ENCODE measurements around the gene PDE10A.

The PDE10A gene

DNA sequence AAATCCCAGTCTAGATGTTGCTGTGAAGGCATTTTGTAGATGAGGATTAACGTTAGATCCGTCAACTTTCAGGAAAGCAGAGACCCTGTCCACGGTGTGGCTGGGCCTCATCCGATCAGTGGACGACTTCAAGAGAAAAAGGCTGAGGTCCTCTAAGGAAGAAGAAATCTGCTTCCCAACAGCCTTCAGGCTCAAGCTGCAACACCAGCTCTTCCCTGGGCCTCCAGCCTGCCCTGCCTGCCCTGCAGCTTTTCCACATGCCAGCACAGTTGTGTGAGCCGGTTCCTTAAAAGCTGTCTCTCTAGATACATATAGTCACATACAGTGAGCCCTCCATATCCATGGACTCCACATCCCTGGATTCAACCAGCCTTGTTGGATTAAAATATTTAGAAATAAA, 14.1 kb upstream of the PDE10A start:
- no peak for DNase-seq

DNA sequence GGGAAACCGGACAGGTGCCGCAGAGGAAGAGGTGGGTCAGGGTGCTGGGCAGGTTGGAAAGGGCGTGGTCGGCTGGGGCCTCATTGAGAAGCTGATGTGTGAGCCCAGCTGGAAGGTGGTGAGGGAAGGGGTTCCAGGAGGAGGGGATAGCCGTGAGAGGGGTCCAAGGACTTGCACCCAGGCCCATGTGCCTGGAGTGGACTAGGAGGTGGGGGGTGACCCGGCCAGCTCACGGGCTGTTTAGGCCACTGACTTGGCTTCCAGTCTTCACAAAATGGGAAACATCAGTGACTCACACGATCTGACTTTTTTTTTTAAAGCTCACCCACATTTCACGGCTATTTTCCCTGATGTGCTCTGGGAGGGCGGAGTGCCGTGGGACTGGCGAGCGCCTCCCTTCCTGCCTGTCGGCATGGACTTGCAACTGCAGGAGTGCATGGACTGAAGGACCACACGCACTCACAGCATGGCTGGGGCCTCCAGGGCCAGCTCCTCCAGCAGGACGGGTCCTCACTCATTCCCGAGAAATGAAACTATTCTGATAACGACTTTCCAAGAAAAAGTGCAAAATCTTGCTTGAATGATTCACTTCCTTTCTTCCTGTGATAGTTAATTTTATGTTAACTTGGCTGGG, 13.5 kb upstream of the PDE10A start:
- no peak for DNase-seq

DNA sequence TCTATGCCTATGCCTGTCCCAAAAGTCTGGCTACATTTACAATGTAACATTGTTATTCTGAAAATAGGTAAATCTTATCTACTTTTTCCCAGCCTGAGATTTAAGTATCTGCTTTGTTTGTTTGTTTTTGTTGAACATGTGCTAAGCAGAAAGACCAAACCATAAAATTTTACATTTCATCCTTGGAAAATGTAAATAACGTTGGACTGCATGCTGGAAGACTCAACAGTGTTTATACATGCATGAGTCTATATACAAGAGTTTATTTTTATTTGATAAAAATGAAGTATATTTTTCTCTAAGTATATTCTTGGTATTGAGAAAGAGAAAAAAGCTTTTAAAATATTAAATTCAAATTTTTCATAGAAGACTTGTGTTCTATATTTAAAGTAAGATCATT, 12.1 kb upstream of the PDE10A start:
- no peak for DNase-seq

DNA sequence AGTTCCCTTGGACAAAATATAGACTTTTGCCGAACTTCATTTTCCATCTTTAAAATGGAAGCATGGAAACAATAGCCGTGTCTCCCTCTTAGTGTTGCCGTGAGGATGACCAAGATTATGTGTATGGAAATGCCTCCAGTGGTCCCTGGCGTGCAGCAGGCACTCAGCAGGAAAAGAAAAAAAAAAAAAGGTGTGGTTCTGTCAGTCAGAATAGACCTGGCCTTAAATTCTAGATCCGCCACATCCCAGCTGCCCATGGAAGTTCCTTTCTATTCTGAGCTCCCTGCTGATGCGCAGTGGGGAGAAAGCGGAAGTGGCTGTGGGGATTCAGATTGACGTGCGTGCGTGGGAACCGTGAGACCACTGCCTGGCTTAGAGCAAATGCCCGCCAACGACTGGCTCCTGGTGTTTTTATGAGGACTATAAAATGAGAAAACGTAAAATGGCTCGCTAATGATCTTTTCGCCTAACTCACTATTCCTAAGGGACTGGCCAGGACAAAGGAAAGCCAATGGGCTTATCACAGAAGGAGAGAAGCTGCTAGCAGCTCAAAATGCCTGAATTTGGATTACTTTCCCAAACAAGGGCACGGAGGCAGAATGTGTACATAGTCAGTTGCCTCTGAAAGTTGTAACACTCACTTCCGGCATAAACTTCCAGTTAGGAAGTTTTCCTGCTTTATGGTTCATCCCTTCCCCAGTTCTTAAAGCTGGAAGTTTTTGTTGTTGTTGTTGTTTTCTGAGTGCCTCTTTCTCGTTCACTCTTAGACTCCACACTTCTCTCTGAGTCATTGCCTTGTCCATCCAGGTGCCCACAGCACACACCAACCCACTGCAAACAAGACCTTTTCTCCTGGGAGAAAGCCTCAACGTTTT, 11.4 kb upstream of the PDE10A start:
- DNase-seq = no peak

DNA sequence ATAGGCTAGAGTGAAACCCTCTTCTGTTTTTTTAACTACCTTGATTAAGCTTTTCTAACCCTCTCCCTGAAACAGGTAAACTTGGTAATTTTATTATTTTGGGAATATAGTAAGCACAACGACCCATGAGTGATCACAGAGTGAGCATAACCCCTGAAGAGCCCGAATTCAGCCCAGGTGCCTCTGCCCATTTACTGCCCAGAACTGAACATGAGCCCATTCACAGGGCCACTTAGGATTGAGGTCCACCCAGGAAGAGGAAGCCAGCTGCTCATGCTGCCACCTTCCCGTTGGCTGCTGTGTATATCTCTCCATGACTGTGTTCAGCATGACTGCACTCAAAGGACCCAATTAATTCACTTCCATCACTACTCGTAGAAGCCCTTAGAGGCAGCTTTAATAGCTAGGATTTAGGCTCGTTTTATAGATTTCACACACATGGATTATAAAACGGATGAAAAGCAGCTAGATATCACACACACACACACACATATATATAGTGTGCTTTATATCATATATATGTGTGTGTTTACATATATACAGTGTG, 8.3 kb upstream of the PDE10A start:
- no peak for DNase-seq

DNA sequence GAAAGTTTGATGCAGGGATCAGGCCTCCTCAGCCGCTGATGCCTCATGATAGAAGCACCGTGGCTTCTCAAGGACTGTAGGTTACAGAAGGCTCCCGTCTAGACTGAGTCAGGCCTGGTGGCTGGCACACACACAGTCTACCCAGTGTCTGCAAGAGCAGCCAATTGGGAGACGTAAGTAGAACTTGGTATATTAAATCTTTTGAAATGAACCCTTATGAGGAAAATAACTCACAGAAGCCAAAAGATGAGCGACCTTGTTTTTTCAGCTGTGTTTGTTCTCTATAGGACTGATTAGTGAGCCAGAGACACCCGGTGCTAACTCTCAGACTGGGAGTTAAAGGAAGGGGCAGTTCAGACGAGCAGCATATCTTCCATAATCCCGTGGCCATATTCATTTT, 5.9 kb upstream of the PDE10A start:
- DNase-seq = no peak

DNA sequence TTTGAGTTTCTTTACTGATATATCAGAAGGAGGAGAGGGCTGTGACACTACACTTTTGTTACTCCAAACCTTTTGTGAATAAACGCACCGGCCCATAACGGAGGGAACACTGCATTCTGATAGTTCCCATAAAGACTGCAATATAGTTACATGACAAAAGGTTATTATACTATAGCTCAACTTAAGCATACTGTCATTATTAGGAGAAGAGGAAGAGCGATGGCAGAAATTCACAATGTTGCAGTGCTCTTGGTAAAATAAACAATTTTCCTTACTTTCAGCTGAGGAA, 2.3 kb upstream of the PDE10A start:
- no peak for DNase-seq

DNA sequence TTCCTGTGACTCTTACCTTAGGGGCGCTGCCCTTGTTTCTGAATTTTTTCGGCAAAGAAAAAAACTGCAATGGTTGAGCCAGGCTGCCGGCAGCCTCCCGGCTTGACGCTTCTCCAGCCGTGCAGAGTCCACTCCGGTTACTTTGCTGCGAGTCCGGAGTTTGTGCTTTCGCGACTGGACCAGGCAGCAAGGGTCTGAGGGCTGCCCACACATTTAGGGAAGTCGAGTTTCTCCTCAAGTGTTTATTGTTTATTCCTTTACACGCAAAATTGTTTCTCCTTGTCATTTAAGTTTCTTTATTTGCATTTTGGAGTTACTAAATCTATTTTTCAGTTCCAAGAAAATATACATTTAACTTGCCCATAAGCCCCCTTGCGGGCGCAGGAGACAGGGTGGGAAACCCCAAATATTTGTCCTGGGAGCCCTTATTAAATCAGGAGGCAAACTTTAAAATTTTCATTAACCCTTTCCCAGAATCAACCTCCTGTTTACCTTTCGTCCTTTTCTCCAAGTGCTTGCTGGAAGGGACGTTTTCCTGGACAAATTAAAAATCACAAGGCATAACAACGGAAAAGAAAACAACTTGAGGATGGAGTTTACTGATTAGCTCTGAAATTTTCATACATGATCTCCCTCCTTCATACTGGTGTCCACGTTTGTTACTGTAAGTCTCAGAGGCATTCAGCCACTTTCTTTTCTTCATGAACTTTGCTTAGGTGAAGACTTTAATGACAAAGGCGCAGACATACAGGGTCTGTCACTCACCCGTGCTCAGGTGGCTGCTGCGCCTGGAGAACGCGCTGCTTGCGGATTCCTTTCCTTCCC, 1.7 kb upstream of the PDE10A start:
- DNase-seq = no peak

DNA sequence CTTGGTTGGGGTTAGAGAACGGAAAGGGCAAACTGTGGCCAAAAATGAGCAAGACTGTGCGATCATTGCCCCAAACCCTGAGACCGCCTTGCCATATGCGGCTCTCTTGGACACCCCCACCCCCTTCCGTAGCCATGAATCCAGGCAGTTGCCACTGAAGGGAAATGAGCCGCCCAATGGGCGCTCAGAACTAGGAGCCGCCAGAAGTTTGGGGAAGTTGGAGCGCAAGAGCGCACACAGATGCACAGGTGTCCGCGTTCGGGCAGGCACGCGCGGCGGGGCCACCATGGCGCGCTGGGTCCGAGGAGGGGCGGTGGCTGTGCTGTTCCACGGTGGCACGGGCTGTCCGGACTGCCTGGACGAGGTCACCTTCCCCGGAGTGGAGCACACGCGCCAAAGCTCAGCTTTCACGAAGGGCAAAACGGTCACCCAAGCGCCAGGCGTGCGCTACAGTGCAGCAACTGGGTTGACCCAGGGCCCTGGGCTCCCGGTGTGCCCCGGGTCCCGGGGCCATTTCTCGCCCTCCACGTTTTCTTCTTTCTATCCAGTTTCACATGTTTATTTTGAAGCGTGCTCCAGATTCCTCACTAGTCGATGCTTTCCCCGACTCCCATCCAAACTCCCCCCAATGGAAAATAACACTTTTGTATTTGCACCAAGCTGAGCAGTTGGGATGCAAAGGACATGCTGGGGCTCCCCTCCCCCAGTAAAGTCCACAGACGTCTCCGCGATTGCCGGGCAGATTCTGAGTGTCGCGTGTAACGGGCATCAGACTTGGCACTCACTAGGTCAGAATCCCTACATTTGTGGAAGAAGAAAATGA, 906 bp upstream of the PDE10A start:
- DNase-seq = no peak

DNA sequence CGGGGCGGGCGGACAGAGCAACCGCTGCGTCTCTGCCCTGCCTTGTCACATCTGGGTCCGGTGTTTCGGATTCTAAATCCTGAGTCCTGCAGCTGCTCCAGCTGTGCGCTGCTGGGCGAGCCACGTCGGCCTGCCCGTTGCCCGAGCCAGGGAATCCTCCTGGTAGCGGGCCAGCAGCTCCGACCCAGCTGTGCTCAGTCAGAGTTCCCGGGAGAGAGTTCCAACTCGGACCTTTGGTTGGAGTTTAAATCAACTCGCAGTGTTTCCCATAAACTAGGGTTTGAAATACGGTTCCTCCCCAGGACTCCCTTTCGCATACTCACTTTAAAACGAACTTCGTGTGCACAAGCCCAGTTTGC, 315 bp upstream of the PDE10A start:
- peak in 1 of 2 donors; percentile 18 for DNase-seq

DNA sequence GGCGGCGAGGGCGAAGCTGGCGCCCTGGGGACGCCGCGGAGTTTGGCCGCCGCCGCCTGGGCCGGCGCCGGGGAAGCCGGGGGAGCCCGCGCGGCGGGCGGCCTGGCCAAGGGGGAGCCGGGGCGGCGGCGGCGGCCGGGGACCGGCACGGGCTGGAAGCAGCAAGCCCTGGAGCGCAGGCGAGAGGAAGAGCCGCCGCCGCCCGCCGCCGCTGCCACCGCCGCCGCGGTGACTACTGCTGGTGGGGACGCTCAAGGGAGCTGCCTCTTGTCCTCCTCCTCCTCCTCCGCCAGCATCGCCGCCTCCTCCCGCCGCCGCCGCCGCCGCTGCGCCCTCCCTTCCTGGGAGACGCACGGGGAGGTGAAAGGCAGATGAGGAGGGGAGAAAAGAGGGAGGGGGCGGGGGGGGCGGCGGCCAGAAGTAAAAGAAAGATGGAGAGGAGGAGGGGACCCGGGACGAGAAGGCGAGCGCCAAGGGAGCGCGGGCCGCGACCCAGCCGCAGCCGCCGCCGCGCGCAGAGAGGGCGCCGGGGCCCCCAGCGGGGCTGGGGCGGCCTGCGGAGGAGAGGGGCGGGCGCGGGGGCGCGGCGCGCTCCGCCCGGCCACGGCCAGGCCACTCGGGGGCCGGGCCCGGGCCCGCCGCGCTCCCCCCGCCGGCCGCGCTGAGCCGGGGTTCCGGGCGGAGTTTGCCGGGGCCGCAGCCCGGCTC, 846 bp downstream of the PDE10A start:
- DNase-seq = no peak

DNA sequence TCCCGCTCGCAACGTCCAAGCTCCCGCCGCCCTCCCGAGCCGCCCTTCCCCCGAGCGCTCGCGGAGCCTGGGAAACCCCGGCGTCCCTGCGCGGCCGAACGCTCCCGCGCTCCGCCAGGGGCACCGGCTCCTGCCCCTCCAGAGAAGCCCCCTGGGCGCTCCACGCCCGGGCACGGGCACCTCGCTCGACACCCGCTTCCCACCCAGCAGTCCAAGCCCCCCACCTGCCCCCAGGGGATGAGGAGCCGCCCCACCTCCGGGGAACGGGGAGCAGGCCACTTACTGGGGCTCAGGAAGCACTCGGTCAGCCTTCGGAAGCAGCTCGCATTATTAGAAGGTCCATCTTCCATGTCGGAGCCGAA, 1.4 kb downstream of the PDE10A start:
- DNase-seq = no peak

DNA sequence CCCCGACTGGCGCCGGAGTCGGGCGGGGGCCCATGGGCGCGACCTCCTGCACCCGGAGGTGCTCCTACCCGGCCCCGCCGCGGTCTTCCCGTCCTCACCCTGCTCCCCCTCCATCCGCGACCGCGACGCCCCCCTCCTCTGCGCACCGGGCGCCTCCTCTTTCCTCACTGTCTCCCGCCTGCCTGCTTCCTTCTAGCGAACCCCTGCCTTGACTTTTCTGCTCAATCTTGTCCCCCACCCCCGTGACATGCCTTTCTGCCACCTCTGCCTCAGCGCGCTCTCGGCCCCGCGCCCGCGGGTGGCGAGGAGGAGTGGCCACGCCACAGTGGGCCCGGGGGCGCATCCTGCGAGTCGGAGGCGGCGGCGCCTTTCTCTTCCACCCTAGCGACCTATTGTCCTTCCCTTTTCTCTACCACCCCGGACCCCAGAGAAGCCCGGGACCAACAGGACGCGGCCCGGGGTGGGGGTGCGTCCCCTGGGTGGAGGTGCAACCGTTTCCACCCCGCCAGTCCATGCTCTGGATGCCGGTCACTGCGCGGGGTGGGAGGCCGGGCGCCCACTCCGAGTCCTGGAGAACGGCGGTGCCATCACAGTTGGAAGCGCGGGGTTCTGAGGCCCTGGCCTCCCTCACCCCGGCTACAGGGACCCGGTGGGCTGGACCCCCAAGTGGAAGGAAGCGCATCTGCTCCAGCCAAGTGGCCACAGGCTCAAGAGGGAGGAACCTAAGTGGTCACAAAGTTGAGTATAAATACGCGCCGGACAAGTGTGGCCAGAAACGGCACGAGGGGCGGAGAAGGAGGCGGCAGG, 2.0 kb downstream of the PDE10A start:
- DNase-seq = no peak

DNA sequence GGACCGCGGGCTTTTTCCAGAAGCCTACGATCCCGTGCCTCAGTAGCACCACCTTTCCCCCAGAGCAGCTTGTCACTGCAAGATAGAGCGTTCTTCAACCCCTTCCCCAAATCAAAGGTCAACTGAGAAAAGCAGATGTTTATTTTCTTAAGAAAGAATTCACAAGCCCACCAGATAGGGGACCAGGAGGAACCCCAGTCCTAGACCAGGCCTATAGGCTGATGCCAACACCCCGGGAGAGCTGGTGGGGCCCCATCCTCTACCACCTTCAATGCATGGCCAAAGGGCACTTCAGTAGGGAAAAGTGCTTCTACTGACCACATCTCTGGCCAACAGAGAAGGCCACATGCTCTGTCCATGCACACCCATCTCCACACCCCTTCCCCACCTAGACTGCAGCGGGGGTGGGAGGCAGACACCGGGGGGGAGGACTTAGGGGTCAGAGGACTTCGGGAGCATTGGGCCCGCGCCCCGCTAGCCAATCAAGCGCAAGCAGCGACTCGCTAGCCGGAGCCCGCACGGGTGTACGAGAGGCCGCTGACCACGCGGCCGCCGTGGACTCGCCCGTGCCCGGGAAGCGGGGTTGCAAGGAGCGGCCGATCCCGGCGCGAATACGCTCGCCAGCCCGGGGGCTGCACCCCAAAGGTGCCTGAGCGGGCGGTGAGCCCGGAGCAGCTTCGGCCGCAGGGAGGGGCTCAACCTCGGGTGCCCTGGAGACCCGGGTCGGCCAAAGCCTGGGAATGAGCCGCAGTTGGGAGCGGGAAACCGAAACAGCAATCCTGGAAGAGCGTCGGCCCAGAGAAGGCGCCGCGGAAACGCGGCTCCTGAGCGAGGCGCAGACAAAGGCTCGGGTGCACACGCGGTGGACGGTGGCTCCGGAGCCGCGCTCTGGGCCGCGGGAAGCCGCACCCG, 2.8 kb downstream of the PDE10A start:
- no peak for DNase-seq

DNA sequence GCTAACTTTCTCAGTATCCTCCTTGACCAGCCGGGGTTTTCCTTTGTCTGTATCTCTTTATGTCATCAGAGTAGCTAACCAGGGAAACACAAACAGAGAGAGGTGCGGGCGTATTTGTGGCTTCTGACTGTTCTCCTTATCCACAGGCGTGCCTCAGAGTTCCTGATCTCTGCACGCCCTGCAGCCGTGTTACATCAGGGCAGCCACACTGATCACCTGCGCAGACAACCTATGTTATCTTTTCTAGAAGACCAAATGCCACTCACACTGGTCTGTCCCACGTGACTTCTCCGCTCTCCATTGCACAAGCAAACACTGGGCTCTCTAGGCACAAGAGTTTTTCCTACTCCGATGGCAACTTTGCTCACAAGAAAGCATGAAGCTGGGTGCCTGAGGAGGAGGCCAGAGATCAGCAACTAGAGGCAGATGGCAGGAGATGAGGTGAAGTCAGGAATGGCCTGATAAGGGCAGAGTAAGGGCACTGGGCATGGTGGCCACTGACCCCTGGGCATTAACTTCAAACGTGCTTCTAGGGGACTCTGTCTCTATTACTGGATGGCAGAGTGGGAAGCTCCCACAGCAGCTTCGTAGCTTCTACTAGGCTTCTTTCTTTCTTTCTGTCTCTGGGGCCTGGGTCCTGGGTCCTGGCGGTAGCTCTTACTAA, 4.5 kb downstream of the PDE10A start:
- no peak for DNase-seq

DNA sequence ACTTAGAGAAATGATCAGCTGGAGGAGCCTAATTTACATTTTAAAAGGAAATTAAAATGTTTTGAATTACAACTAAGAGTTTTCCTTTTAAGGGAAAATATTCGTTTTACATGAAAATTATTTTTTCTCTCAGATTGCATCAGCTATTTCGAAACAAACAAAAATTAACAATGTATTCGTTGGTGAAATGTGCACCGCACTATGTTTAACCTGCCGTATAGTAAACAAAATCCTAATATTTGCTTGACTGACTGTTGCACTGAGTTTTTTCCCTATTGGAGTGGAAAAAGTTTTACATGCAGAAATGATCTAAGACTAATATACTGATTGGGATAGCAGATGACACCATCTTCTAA, 5.7 kb downstream of the PDE10A start:
- DNase-seq = no peak

DNA sequence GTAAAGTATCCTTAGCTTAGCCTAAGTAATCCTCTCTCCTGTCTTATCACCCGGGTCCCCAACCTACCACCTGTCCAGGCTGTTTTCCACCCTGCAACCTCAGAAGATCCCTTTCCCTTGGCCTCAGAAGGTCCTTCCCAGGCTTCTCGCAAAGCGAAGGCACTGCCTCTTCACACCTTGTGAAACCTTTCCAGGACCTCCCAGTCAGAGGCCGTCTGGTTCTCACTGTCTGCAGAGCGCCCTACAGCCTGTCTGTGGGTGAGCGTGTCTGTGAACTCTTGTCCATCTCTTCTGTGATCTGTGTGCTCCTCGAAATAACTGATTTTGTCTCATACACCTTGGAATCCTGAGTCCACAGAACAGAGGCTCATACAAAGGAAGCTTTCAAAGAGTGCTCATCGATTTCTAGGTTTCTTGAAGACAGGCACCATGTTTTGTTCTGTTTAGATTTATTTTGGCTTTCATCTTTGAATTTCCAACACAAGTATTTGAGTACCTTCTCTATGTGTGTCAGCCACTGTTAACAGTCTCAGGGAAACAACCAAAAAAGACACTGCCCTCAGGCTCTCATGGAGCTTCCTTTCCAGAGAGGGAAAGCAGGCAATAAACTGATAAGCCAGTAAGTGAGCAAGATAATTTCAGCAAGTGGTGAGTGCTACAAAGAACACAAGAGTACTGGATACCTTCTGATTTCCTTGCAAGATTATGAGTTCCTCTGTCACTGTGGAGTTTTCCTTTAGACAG, 6.3 kb downstream of the PDE10A start:
- no peak for DNase-seq

DNA sequence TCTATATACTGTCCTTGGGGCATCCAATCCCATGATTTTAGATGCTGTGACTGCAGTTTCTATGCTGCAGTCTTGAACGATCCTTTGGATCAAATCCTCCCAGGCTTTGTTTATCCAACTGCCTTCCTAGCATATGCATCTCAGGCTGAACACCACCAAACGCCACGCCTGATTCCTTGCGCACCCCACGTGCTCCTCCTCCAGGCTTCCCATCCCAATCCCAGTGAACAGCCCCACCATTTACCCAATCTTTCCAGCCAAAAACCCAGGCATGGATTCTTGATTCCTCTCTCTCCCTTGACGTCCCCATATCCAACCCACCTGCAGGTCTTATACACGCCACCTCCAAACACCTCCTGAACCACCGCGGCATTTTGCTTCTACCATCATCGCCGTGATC, 7.8 kb downstream of the PDE10A start:
- DNase-seq = no peak

DNA sequence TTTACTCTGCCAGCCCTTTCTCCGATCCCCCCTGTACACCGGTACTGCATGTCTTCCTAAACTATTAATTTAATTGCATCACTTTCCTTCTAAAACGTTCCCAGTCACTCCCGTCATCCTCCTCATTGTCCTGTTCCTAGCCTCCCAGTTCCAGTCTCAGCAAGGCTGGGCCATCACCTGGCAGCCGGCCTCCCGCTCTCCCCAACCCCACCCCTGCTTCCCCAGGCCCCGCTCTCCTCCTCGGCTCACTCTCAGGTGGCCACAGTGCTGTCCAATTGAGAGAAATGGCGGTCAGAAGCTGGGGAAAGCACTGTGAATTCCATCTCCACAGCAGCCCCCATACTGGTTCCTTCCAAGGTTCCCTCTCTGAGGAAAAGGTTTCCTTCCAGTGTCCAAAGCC, 8.9 kb downstream of the PDE10A start:
- DNase-seq = no peak
